ENCODE measurements around the gene INTS15. TPM values are rescaled to one million over a fixed set of nuclear protein-coding genes. Genes with fewer than 3 reads are reported as not detected.

INTS15 gene
- total and polyA plus RNA-seq, 9 of the 15 experiments (the other 6 are each of a cell fraction or from before 2014, with no cell fraction given), result 0.52 to 28.9 (median 11.6) TPM

- no peak for TF ChIP-seq TCF7L2 (IDR thresholded peaks at IDR 0.05; ENCODE audit: low read depth, low read length)
- TF ChIP-seq KLF13 (tag; IDR thresholded peaks at IDR 0.05; ENCODE audit: borderline replicate concordance, low read depth), result no peak
- peak; percentile 80; the same call in 1 of the 2 replicates for TF ChIP-seq POLR2AphosphoS2 (IDR thresholded peaks at IDR 0.05; ENCODE audit: low read length)
- TF ChIP-seq ELF4 (CRISPR knock-in tag; IDR thresholded peaks at IDR 0.05), result no peak
- no peak for TF ChIP-seq ZNF57 (CRISPR knock-in tag; IDR thresholded peaks at IDR 0.05)
- no peak for TF ChIP-seq TRIM28 (IDR thresholded peaks at IDR 0.05)
- TF ChIP-seq ZNF444 (CRISPR knock-in tag; IDR thresholded peaks at IDR 0.05), result no peak
- no peak for TF ChIP-seq SRSF7 (optimal IDR thresholded peaks at IDR 0.05; ENCODE audit: low read depth, low read length)
- TF ChIP-seq ERF (CRISPR knock-in tag; IDR thresholded peaks at IDR 0.05), result peak; percentile 95
- TF ChIP-seq HCFC1 (IDR thresholded peaks at IDR 0.05; ENCODE audit: low read depth, low read length), result peak; percentile 75
- TF ChIP-seq NCOA1 (IDR thresholded peaks at IDR 0.05; ENCODE audit: low read depth), result no peak
- TF ChIP-seq, protein P1, sequence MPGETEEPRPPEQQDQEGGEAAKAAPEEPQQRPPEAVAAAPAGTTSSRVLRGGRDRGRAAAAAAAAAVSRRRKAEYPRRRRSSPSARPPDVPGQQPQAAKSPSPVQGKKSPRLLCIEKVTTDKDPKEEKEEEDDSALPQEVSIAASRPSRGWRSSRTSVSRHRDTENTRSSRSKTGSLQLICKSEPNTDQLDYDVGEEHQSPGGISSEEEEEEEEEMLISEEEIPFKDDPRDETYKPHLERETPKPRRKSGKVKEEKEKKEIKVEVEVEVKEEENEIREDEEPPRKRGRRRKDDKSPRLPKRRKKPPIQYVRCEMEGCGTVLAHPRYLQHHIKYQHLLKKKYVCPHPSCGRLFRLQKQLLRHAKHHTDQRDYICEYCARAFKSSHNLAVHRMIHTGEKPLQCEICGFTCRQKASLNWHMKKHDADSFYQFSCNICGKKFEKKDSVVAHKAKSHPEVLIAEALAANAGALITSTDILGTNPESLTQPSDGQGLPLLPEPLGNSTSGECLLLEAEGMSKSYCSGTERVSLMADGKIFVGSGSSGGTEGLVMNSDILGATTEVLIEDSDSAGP (CRISPR knock-in tag; IDR thresholded peaks at IDR 0.05), result no peak
- TF ChIP-seq TSC22D4 (tag; IDR thresholded peaks at IDR 0.05), result no peak
- no peak for TF ChIP-seq RREB1 (CRISPR knock-in tag; IDR thresholded peaks at IDR 0.05)
- peak; percentile 99 for TF ChIP-seq CTBP1 (IDR thresholded peaks at IDR 0.05; ENCODE audit: borderline replicate concordance)
- no peak for TF ChIP-seq BCOR (IDR thresholded peaks at IDR 0.05)
- no peak for TF ChIP-seq ZNF140 (CRISPR knock-in tag; IDR thresholded peaks at IDR 0.05)
- TF ChIP-seq, protein P2, sequence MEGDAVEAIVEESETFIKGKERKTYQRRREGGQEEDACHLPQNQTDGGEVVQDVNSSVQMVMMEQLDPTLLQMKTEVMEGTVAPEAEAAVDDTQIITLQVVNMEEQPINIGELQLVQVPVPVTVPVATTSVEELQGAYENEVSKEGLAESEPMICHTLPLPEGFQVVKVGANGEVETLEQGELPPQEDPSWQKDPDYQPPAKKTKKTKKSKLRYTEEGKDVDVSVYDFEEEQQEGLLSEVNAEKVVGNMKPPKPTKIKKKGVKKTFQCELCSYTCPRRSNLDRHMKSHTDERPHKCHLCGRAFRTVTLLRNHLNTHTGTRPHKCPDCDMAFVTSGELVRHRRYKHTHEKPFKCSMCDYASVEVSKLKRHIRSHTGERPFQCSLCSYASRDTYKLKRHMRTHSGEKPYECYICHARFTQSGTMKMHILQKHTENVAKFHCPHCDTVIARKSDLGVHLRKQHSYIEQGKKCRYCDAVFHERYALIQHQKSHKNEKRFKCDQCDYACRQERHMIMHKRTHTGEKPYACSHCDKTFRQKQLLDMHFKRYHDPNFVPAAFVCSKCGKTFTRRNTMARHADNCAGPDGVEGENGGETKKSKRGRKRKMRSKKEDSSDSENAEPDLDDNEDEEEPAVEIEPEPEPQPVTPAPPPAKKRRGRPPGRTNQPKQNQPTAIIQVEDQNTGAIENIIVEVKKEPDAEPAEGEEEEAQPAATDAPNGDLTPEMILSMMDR (IDR thresholded peaks at IDR 0.05 in 2 of 3, conservative IDR thresholded peaks at IDR 0.05 in 1 of 3; ENCODE audit: insufficient read depth in 2 of 3, low read depth in 1 of 3, low read length in 3 of 3), result peak; percentile 43 to 89 (median 72); a peak in 5 of 6 replicates
These were observed at the start of gene INTS15 (continued) for GRCh38 chr7:6589829-6590644.

Data from K562 (cell line).